GM12878 (cell line): ENCODE results near the gene IQGAP3. TPM values are rescaled to one million over a fixed set of nuclear protein-coding genes. Genes with fewer than 3 reads are reported as not detected.

ENCODE experiments used
- CHD2 ChIP-seq: IDR thresholded peaks from 2 replicates; pipeline ENCODE4 v1.6.1; 2011; ENCODE audit warnings: low read depth, low read length, improper control_type of control experiment, borderline replicate concordance
- HDAC2 ChIP-seq: fragments of 200-600 bp; sonication (generic); IDR thresholded peaks from 2 replicates; pipeline ENCODE4 v1.6.1; 2017
- HSF1 ChIP-seq: fragments of 150-350 bp; IDR thresholded peaks from 2 replicates; pipeline ENCODE4 v1.6.1; 2014; ENCODE audit warnings: mild to moderate bottlenecking, low read depth, low read length
- NBN ChIP-seq: fragments of 450-650 bp; IDR thresholded peaks from 2 replicates; pipeline ENCODE4 v1.6.1; 2016
- NFYA ChIP-seq: IDR thresholded peaks from 2 replicates; pipeline ENCODE4 v1.6.1; 2011; ENCODE audit warnings: low read depth, mild to moderate bottlenecking, low read length, improper control_type of control experiment, borderline replicate concordance
- NFYB ChIP-seq: IDR thresholded peaks from 2 replicates; pipeline ENCODE4 v1.6.1; 2011; ENCODE audit warnings: low read depth, mild to moderate bottlenecking, low read length, improper control_type of control experiment, moderate library complexity; ENCODE audit not compliant: insufficient read depth
- RAD51 ChIP-seq: fragments of 450-650 bp; IDR thresholded peaks from 2 replicates; pipeline ENCODE4 v1.6.1; 2016; ENCODE audit warnings: moderate library complexity, mild to moderate bottlenecking, inconsistent platforms
- RELA ChIP-seq: fragments of 450-650 bp; IDR thresholded peaks from 2 replicates; pipeline ENCODE4 v1.8.0; 2014; ENCODE audit warnings: borderline replicate concordance; ENCODE audit not compliant: partially characterized antibody
- SIN3A ChIP-seq: IDR thresholded peaks from 2 replicates; pipeline ENCODE4 v1.6.1; 2012; ENCODE audit warnings: low read depth, low read length, improper control_type of control experiment
- STAT3 ChIP-seq: IDR thresholded peaks from 2 replicates; pipeline ENCODE4 v1.6.1; 2011; ENCODE audit warnings: low read depth, low read length, improper control_type of control experiment
- TCF12 ChIP-seq: IDR thresholded peaks from 2 replicates; pipeline ENCODE4 v1.6.1; 2011; ENCODE audit warnings: low read depth, mild to moderate bottlenecking, low read length
- WRNIP1 ChIP-seq: IDR thresholded peaks from 2 replicates; pipeline ENCODE4 v1.6.1; 2011; ENCODE audit warnings: low read depth, low read length, improper control_type of control experiment, borderline replicate concordance
- YY1 ChIP-seq: IDR thresholded peaks from 2 replicates; pipeline ENCODE4 v1.6.1; 2011; ENCODE audit warnings: low read depth, mild to moderate bottlenecking, low read length
- ZNF207 ChIP-seq: fragments of 450-650 bp; IDR thresholded peaks from 2 replicates; pipeline ENCODE4 v1.6.1; 2014; ENCODE audit warnings: antibody characterized with exemption, mild to moderate bottlenecking, borderline replicate concordance
- ZNF24 ChIP-seq: fragments of 450-650 bp; IDR thresholded peaks from 2 replicates; pipeline ENCODE4 v1.6.1; 2017; ENCODE audit warnings: antibody characterized with exemption, mild to moderate bottlenecking
- polyA plus RNA-seq, 11 experiments: library from polyadenylated mRNA; depleted of rRNA in 4 of 11; unstranded in 6 of 11; stranded (reverse) in 5 of 11; fragments of >200 nt; fragmentation: Nextera tagmentation in 4 of 11; fragmentation: Illumina TruSeq in 1 of 11; extraction: Ambion mirVana in 4 of 11; extraction: Trizol in 1 of 11; gene quantifications; 1 replicate in 1 of 11; 2 replicates in 10 of 11; pipeline versions ENCODE4 v1.2.1 to v1.2.3, GENCODE V29; 2011 to 2016; ENCODE audit warnings: inconsistent platforms in 2 of 11, missing spikeins in 2 of 11, low read depth in 1 of 11
- total RNA-seq, 4 experiments: library from RNA; depleted of rRNA in 3 of 4; stranded (reverse); fragments of >200 nt in 3 of 4; fragmentation: Illumina TruSeq in 1 of 4; extraction: Trizol in 1 of 4; gene quantifications; 2 replicates each; pipeline versions ENCODE4 v1.2.1 to v1.2.3, GENCODE V29; 2013 to 2021
- TF ChIP-seq, protein P1 (sequence below): IDR thresholded peaks from 2 replicates; pipeline ENCODE4 v1.6.1; 2011; ENCODE audit warnings: mild to moderate bottlenecking, low read depth, low read length, moderate library complexity; ENCODE audit not compliant: insufficient replicate concordance
- TF ChIP-seq, protein P2 (sequence below): fragments of 450-650 bp; IDR thresholded peaks from 2 replicates; pipeline ENCODE4 v1.6.1; 2017; ENCODE audit warnings: mild to moderate bottlenecking, moderate library complexity
- TF ChIP-seq, protein P3 (sequence below): fragments of 450-650 bp; IDR thresholded peaks from 2 replicates; pipeline ENCODE4 v1.6.1; 2017; ENCODE audit warnings: mild to moderate bottlenecking, moderate library complexity

Gene IQGAP3
- total and polyA plus RNA-seq, 10 of the 15 experiments (the other 5 are each of a cell fraction or from before 2014, with no cell fraction given), result 1.1 to 10.7 (median 7.9) TPM

GRCh38 chr1:156504821-156505678, 67.3 kb downstream of the IQGAP3 start (continued):
- TF ChIP-seq NFYB (peak; percentile 91), HDAC2 (no peak), STAT3 (no peak), YY1 (peak; percentile 57; the same call in 1 of the 2 replicates), NBN (peak; percentile 99), RAD51 (peak; percentile 94), ZNF24 (0 out of 2 replicates have a peak, but pooled peaks have one; percentile 66), NFYA (peak; percentile 14; the same call in 1 of the 2 replicates), SIN3A (peak; percentile 88; the same call in 1 of the 2 replicates), CHD2 (peak; percentile 94), WRNIP1 (peak; percentile 58; the same call in 1 of the 2 replicates), RELA (peak; percentile 77), TCF12 (peak; percentile 99), ZNF207 (no peak), HSF1 (no peak)
- TF ChIP-seq, protein P1, sequence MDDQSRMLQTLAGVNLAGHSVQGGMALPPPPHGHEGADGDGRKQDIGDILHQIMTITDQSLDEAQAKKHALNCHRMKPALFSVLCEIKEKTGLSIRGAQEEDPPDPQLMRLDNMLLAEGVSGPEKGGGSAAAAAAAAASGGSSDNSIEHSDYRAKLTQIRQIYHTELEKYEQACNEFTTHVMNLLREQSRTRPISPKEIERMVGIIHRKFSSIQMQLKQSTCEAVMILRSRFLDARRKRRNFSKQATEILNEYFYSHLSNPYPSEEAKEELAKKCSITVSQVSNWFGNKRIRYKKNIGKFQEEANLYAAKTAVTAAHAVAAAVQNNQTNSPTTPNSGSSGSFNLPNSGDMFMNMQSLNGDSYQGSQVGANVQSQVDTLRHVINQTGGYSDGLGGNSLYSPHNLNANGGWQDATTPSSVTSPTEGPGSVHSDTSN, result peak; percentile 50
- TF ChIP-seq, protein P2, sequence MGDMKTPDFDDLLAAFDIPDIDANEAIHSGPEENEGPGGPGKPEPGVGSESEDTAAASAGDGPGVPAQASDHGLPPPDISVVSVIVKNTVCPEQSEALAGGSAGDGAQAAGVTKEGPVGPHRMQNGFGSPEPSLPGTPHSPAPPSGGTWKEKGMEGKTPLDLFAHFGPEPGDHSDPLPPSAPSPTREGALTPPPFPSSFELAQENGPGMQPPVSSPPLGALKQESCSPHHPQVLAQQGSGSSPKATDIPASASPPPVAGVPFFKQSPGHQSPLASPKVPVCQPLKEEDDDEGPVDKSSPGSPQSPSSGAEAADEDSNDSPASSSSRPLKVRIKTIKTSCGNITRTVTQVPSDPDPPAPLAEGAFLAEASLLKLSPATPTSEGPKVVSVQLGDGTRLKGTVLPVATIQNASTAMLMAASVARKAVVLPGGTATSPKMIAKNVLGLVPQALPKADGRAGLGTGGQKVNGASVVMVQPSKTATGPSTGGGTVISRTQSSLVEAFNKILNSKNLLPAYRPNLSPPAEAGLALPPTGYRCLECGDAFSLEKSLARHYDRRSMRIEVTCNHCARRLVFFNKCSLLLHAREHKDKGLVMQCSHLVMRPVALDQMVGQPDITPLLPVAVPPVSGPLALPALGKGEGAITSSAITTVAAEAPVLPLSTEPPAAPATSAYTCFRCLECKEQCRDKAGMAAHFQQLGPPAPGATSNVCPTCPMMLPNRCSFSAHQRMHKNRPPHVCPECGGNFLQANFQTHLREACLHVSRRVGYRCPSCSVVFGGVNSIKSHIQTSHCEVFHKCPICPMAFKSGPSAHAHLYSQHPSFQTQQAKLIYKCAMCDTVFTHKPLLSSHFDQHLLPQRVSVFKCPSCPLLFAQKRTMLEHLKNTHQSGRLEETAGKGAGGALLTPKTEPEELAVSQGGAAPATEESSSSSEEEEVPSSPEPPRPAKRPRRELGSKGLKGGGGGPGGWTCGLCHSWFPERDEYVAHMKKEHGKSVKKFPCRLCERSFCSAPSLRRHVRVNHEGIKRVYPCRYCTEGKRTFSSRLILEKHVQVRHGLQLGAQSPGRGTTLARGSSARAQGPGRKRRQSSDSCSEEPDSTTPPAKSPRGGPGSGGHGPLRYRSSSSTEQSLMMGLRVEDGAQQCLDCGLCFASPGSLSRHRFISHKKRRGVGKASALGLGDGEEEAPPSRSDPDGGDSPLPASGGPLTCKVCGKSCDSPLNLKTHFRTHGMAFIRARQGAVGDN, result peak; percentile 90
- TF ChIP-seq, protein P3, sequence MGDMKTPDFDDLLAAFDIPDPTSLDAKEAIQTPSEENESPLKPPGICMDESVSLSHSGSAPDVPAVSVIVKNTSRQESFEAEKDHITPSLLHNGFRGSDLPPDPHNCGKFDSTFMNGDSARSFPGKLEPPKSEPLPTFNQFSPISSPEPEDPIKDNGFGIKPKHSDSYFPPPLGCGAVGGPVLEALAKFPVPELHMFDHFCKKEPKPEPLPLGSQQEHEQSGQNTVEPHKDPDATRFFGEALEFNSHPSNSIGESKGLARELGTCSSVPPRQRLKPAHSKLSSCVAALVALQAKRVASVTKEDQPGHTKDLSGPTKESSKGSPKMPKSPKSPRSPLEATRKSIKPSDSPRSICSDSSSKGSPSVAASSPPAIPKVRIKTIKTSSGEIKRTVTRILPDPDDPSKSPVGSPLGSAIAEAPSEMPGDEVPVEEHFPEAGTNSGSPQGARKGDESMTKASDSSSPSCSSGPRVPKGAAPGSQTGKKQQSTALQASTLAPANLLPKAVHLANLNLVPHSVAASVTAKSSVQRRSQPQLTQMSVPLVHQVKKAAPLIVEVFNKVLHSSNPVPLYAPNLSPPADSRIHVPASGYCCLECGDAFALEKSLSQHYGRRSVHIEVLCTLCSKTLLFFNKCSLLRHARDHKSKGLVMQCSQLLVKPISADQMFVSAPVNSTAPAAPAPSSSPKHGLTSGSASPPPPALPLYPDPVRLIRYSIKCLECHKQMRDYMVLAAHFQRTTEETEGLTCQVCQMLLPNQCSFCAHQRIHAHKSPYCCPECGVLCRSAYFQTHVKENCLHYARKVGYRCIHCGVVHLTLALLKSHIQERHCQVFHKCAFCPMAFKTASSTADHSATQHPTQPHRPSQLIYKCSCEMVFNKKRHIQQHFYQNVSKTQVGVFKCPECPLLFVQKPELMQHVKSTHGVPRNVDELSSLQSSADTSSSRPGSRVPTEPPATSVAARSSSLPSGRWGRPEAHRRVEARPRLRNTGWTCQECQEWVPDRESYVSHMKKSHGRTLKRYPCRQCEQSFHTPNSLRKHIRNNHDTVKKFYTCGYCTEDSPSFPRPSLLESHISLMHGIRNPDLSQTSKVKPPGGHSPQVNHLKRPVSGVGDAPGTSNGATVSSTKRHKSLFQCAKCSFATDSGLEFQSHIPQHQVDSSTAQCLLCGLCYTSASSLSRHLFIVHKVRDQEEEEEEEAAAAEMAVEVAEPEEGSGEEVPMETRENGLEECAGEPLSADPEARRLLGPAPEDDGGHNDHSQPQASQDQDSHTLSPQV, result peak; percentile 97
